Measurements from ENCODE around the gene ASB9. TPM values are rescaled to one million over a fixed set of nuclear protein-coding genes. Genes with fewer than 3 reads are reported as not detected.
"Not testable (repeated sequence)": the region's sequence is repeated elsewhere in the genome, so short reads cannot be mapped to it uniquely, and the experiment has no call there.

The ASB9 gene, protein sequence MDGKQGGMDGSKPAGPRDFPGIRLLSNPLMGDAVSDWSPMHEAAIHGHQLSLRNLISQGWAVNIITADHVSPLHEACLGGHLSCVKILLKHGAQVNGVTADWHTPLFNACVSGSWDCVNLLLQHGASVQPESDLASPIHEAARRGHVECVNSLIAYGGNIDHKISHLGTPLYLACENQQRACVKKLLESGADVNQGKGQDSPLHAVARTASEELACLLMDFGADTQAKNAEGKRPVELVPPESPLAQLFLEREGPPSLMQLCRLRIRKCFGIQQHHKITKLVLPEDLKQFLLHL
- total RNA-seq: under 1 TPM in 1 of 2 experiments, not detected in 1; 0.23 TPM

DNA sequence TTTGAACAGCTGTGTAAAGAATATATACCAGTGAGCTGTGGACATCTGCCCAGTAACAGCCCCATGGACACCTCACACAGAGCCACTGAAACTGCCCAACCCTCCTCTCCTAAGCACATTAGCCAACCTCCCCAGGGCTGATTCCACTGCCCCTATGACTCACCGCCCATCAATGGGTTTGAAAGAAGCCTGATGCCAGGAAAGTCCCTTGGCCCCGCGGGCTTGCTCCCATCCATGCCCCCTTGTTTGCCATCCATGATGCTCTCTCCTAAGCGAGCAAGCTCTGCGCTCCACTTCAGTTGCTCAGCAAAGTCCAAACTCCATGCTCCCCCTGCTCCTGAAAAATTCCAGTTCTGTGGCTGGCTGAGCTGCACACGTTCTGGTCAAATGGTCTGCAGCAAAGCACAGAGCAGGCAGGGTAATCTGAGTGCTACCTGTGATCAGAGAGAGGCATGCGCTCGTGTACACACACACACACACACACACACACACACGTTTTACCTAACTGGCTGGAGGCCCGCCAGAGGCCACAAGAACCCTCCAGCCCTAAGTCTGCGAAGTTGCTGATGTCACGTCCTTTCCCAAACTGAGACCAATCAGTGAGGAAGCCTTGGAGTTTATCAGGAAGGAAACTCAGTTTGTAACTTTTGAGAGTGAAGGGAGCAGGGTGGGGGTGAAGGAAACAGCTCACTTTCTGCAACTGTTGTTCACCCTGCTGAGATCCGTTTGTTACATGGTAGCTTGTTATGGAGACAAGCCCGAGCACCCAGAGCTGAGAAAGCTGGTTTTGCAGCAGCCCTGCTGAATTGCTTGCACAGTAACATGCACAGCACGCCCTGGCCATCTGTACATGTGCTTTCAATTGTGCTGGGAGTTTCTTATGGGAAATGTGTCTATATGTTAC is at the start of gene ASB9:
Gene ASB9 (minus strand): TSS at position 466 of the 904 bp plus-strand sequence. CDS start 209 bp downstream, at position 257.
- ChIA-PET CTCF (no interaction called here), POLR2A (no interaction called here)

DNA sequence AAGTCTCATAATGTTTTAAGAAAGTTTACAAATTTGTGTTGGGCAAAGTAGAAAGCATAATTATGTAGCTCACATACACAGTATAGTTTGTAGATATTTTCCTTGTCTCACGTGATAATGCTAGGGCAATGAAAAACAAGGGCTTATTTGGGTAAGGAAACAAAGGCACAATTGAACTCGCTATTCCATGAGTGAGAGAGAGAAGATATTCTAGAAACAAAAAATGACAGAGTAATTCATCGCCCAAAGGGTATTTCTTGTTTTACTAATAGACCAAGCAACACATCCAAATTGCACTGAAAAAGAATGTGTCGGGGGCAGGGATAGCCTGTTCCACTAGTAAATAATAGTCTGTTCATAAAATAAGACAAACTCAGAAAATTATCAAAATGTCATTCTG is 49.2 kb upstream of the ASB9 start:
- POLR2A ChIA-PET: no interaction called here
- CTCF ChIA-PET: no interaction called here

DNA sequence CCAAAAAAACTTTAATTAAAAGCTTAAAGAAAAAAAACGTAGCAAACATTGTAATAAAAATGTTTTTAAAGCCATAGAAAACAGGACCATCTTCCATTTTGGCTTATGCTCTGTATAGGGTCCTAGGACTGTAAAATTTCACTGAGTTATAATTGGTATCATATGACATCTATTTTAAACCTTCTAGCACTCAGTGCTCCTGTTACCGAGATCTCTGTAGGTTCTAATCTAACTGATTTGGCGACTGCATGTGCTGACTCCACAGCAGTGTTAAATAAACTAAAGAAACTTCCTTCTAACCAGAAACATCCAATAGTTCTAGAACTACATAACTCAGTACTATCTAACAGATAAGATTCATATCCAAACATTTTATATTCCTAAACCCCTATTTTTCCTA is 45.6 kb upstream of the ASB9 start, which contains the start of gene ASB11:
Gene ASB11 (minus strand): TSS at position 132 of the 400 bp plus-strand sequence. CDS start 35 bp downstream, at position 97.
- POLR2A ChIA-PET: no interaction called here
- CTCF ChIA-PET: no interaction called here

DNA sequence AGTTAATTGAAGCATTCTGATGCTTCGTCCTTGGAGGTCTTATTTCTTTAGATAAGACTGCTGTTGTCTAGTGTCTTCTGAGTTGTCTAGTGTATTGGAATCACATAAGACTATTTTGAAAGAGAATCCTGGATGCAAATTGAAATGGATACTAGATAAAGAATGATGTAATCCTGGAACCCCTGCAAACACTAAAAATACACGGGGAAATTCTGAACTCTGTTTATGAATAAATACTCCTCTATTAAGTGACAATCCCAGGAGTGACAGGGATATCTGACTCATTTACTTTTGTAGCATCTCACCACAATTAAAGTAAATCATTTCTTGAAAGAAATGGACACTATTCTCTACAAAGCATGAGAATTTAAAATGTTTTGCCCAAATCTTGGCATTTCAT is 44.6 kb upstream of the ASB9 start:
- POLR2A ChIA-PET: no interaction called here
- CTCF ChIA-PET: no interaction called here

DNA sequence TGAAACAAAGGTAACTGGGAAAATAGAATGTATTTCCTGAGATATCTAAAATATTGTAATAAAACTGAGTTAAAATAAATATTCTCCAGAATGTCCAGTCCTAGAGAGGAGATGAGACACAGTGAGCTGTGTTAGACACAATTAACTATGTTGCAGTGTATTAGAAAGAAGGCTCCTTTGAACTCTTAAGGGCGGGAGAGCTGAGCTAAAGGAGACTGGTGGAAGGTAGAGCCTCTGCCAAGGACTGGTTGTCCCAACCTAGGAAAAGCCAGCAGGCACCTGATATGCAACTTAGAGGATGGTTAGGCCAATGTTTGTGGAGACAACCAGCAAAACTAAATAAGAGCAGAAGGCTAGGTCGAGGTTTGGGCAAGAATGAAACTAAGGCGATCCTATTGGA is 41.2 kb upstream of the ASB9 start:
- POLR2A ChIA-PET: no interaction called here

DNA sequence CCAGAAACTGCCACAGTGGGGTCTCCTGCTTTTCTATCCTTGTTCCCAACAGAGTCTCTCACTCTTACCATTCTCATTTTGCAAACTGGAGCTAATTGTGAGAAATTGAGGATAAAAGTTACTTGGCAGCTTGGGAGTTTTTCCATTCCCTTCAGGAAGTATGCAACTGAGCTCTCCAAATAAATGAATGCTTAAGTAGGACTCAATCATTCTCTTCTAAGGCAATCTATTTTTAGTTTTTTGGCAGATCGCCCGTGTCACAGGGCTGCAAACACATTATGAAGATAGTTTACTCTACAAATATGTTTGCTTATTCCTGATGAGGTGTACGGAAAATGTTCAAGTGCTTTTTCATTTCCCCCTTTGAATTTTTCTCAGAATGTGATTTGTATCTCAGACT is 40.2 kb upstream of the ASB9 start:
- ChIA-PET POLR2A (no interaction called here), CTCF (no interaction called here)

More for the DNA sequence above, 41.2 kb upstream of the ASB9 start:
- CTCF ChIA-PET: no interaction called here

DNA sequence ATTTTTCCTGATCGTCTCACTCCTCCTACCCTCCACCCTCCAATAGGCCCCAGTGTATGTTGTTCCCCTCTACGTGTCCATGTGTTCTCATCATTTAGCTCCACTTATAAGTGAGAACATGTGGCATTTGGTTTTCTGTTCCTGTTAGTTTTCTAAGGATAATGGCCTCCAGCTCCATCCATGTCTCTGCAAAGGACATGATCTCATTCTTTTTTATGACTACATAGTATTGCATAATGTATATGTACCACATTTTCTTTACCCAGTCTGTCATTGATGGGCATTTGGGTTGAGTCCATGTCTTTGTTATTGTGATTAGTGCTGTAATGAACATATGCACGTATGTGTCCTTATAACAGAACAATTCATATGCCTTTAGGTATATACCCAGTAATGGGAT is 36.0 kb upstream of the ASB9 start:
- POLR2A ChIA-PET, CTCF ChIA-PET: not testable (repeated sequence)

DNA sequence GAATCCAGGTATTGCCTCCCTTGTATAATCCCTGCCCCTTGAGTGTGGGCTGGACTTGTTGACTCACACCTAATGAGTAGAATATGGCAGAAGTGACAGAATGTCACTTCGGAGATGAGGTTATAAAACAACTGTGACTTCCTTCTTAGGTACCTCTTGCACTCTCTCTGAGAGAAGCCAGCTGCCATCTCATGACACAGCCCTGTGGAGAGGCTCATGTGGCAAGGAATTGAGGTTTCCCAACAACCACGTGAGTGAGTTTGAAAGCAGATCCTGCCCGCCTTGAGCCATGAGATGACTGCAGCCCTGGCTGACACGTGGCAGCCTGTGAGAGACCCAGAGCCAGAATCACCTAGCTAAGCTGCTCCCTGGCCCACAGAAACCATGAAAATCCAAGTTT is 32.0 kb upstream of the ASB9 start:
- ChIA-PET CTCF (no interaction called here), POLR2A (no interaction called here)

DNA sequence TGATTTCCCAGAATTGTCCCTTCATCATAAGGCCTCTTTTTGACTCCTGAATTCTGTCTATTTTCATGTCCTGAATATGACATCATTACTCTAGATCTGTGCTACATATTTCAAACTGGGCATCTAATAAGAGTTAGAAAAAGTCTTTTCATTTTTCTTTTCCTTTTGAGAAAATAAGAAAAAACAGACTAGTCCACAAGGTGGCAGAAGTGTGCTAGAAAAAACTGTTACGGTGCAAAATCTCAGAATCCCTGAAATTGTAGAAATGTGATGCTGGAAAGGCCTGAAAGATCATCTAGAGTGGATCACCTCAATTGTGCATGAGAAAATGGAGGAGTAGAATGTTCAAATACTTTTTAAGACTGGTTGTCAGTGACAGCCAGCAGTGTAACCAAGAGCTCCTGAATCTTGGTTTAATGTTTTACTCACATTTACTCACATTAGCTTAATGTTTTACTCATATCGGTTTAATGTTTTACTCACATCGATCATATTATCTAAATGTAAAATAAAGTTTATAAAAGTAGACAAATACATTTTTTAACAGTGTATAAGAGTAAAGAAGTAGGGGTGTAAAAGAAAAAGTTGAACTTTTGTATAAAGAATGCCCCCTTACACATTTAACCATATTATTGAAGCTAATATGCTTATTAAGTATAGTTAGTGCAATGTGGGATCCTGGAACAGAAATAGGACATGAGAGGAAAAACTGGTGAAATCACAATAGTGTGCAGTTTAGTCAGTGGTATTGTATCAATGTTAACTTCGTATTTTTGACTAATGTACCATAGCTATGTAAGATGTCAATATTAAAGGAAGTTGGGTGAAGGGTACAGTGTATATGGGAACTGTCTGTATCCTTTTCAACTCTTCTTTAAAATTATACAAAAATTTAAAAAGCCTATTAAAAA is 30.3 kb upstream of the ASB9 start:
- ChIA-PET POLR2A (no interaction called here), CTCF (interaction anchor here (0.6 kb wide), 1 partner anchor 274 kb away, joined by 3 read pairs; no protein-coding TSS in a partner anchor)

DNA sequence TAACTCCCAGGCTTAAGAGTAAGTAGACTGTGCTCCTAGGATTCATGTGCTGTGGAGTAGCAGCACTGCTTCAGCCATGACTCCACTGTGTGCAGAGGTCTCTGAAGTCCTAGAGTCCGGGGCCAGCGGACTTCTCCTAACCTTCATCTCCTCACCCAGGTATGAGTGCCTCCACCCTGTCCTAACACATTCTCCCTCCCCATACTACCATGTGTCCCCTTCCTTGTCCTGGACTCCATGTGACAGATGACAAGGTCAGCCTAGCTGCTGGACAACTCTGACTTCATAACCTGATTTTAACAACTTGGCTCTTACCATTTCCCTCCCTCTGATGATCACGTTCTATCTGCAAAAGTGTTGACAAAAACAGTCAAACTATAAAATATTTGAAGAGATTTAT is 28.9 kb upstream of the ASB9 start:
- POLR2A ChIA-PET: no interaction called here
- CTCF ChIA-PET: no interaction called here

DNA sequence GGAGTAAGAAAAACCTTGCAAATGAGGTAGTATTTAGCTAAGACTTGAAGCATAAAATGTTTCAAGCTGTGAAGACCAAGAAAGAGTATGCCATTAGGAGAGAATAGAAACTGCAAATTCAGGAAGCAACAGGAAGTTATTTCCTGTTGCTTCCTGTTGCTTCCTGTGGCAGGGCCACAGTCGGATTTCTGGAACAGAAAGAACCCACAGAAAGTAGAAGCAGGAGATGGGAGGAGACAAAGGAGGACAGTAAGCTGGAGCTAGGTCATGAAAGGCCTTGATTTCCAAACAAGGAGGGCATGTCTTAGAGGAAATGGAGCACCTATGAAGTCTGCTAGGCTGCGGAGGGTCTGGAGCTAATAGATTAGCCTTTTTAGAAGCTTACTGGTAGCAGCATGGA is 28.3 kb upstream of the ASB9 start:
- CTCF ChIA-PET: no interaction called here
- POLR2A ChIA-PET: no interaction called here

DNA sequence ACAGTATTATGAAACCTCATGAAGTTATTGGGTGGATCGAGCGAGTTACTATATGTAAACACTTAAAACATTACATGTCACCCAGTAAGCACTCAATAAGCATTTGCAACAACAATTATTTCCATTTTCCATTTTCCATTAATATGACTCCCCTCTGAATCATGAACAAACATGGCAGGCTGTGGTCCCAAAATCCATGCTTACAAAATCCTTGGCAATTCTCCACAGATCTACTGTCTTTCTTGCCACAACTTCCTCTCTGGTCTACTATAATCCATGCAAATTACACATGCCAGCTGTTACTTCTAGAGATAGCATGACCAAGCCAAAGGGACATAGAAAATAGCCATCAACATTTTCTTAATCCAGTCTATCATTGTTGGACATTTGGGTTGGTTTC is 23.6 kb upstream of the ASB9 start:
- POLR2A ChIA-PET: no interaction called here
- CTCF ChIA-PET: no interaction called here

DNA sequence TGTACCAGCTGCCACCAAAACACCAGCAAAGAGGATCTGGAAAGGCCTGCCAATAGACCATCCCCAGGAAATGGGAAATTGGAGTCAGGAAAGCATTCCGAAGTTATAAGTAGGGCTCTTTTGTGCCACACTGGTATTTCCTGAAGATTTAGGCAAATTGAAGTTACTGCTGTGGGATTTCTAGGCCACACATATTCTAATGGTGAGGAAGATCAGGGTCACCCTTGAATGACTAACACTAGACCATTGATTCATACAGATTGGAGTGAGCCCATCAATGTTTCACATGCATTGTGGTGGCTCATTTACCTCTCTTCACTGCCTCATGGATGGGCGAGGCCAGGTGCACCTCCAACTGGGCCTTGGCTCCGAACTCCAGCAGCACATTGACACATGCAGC is 23.0 kb upstream of the ASB9 start:
- ChIA-PET POLR2A (no interaction called here), CTCF (no interaction called here)

DNA sequence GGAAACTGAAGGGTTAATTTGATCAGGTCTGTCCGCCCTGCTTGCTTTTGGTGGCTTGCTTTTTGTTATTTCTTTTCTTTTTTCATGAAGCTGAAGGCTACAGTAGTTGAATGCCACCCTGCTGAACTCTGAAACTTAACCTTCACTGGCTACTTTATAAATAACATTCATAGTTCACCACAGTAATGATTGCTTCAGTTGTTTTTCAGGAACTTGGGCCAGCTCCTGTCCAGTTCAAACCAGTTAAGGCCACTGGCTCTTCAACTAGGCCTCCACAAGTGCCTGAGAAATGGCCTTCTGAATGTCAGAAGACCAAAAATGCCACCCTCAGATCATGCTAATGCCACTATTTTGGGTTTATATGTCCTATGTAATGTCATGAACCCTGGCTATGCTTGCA is 7.7 kb upstream of the ASB9 start:
- POLR2A ChIA-PET: no interaction called here

DNA sequence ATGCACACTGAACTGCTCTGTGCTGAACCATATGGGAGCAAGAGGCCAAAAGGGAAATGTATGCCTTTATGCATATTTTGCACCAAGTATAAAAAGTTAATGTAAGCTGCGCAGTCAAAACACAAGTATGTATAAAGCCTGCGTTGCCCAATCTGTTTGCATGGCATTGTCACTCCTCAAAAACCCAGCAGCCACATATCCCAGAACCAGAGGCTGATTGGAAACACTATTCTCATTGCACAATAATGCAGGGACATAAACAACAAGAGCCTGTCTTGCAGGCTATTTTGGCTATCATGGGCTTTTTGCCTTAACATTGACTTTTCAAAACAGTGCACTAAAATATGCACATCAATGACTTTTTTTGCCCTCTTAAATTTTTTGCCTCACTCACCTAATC is 5.1 kb upstream of the ASB9 start:
- POLR2A ChIA-PET: no interaction called here
- CTCF ChIA-PET: no interaction called here

More for the DNA sequence above, 7.7 kb upstream of the ASB9 start:
- CTCF ChIA-PET: no interaction called here

DNA sequence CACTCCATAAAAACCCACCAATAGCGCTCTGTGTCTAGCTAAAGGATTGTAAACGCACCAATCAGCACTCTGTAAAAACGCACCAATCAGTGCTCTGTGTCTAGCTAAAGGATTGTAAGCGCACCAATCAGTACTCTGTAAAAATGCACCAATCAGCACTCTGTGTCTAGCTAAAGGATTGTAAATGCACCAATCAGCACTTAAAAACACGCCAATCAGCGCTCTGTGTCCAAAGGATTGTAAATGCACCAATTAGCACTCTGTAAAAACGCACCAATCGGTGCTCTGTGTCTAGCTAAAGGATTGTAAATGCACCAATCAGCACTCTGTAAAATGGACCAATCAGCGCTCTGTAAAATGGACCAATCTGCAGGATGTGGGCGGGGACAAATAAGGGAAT is 3.4 kb upstream of the ASB9 start:
- POLR2A ChIA-PET, CTCF ChIA-PET: not testable (repeated sequence)

DNA sequence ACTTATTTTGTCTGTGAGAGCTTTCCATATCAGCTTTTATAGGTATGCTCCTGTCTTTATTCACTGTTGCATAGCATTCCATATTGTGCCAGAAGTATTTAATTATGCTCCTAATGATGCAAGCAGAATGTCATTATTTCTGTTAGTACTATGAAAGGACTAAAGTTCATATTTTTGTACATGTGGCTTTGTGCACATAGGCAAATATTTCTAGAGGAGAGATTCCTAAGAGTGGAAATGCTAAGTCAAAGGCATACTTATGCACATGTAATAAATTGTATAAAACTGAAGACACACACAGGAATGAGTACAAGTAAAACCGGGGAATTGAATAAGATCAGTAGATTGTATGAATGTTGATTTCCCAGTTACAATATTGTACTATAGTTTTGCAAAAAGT is 1.9 kb upstream of the ASB9 start:
- POLR2A ChIA-PET: no interaction called here
- CTCF ChIA-PET: no interaction called here

DNA sequence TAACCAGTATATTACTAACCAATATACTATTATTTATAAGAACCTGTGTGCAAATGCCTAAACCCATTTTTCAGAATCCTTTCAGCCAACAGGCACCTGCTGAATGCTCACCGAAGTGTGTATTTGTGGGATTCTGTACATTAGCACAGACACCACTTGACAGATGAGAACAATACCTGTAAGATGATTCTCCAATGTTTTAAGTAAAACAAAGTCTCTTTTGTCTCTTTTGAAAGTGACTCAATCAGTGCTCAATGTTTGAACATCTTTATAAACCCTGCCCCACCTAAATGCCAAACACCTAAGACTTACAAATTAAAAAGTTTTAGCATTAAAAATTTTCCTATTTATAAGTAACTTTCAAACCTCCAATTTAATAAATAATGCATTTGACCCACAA is 763 bp downstream of the ASB9 start:
- ChIA-PET CTCF (no interaction called here), POLR2A (no interaction called here)

DNA sequence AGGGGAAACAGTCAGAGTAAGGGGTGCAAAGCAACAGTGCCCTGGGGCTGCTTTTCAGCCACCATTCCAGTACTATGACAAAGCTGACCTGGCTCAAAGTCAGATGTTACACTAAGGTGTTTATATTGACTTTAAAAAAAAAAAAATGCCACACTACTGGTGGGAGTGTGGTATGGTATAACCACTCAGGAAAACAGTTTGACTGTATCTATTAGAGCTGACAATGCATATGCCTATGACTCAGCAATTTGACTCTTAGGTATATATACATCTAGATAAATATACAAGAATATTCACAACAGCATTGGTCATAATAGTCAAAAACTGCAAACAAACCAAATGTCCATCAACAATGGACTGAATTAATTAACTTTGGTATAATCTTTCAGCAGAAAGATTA is 15.0 kb downstream of the ASB9 start:
- ChIA-PET CTCF (no interaction called here), POLR2A (no interaction called here)

DNA sequence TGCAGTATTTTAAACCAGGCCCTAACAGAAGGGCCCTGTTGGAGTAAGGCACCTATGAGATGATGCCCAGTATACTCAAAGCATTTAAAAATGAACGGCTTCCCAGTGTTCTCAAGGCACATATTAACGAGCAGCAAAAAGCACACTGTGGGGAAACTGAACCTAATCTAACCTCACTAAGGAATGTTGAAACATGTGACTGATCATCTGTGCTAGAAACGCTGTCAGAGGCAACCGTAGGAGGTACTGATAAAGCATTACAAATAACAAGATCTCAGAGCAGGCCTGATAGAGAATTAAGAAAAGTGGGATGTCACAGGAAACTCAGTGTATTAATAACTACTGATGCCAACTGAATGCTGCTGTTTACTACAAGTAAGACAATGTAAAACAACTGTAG is 24.0 kb downstream of the ASB9 start:
- ChIA-PET CTCF (no interaction called here), POLR2A (no interaction called here)

DNA sequence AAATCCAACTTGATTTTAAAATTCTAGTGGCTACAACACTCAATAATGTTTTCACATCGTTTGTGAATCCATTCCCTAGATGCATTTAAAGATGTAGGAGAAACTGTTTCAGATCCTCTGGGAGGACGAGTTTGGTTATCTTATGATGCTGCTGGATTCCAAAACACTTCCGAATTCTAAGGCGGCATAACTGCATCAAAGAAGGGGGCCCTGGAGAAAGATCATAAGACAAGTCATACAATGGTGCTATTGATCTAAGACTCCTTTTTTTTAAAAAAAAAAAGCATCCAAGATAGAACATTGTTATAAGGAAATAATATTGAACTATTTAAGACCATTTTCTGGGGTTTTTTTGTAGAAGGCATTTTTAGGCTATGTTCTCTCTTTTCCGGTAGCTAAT is 25.5 kb downstream of the ASB9 start:
- POLR2A ChIA-PET: no interaction called here
- CTCF ChIA-PET: no interaction called here
